HEK293 (cell line): ENCODE results near the gene VMO1.

Experiments
- CTCF ChIP-seq: fragments of 450-650 bp; formaldehyde crosslinking; IDR thresholded peaks from 2 replicates; pipeline ENCODE4 v1.5.1; 2016; ENCODE audit warnings: missing biosample characterization, missing genetic modification characterization
- GLIS2 ChIP-seq: fragments of 450-650 bp; formaldehyde crosslinking; IDR thresholded peaks from 2 replicates; pipeline ENCODE4 v1.5.1; 2016; ENCODE audit warnings: missing biosample characterization, missing genetic modification characterization
- PRDM1 ChIP-seq: fragments of 450-650 bp; formaldehyde crosslinking; IDR thresholded peaks from 2 replicates; pipeline ENCODE4; 2016; ENCODE audit warnings: missing biosample characterization, missing genetic modification characterization
- SP7 ChIP-seq: fragments of 450-650 bp; formaldehyde crosslinking; IDR thresholded peaks from 2 replicates; pipeline ENCODE4 v1.5.1; 2016; ENCODE audit warnings: missing biosample characterization, missing genetic modification characterization
- TSHZ1 ChIP-seq: fragments of 450-650 bp; formaldehyde crosslinking; IDR thresholded peaks from 2 replicates; pipeline ENCODE4 v1.5.1; 2016; ENCODE audit warnings: missing biosample characterization, missing genetic modification characterization, borderline replicate concordance
- ZBTB21 ChIP-seq: fragments of 450-650 bp; formaldehyde crosslinking; IDR thresholded peaks from 2 replicates; pipeline ENCODE4 v1.5.1; 2017; ENCODE audit warnings: missing biosample characterization, missing genetic modification characterization
- ZBTB44 ChIP-seq: fragments of 450-650 bp; IDR thresholded peaks from 2 replicates; pipeline ENCODE4 v1.5.1; 2018; ENCODE audit warnings: missing biosample characterization, mild to moderate bottlenecking, missing genetic modification characterization
- ZFHX2 ChIP-seq: fragments of 450-650 bp; formaldehyde crosslinking; conservative IDR thresholded peaks from 2 replicates; pipeline ENCODE4 v1.5.1; 2016; ENCODE audit warnings: missing biosample characterization, missing genetic modification characterization
- ZNF266 ChIP-seq: fragments of 450-650 bp; formaldehyde crosslinking; IDR thresholded peaks from 2 replicates; pipeline ENCODE4 v1.5.1; 2016; ENCODE audit warnings: missing biosample characterization, missing genetic modification characterization, low read depth
- ZNF362 ChIP-seq: fragments of 450-650 bp; formaldehyde crosslinking; IDR thresholded peaks from 2 replicates; pipeline ENCODE4 v1.5.1; 2016; ENCODE audit warnings: missing biosample characterization, missing genetic modification characterization
- ZNF366 ChIP-seq: fragments of 450-650 bp; formaldehyde crosslinking; conservative IDR thresholded peaks from 2 replicates; pipeline ENCODE4 v1.5.1; 2016; ENCODE audit warnings: missing biosample characterization, missing genetic modification characterization
- ZNF37A ChIP-seq: fragments of 450-650 bp; IDR thresholded peaks from 2 replicates; pipeline ENCODE4 v1.5.1; 2018; ENCODE audit warnings: missing biosample characterization, missing genetic modification characterization
- ZNF391 ChIP-seq: fragments of 450-650 bp; formaldehyde crosslinking; IDR thresholded peaks from 2 replicates; pipeline ENCODE4 v1.5.1; 2016; ENCODE audit warnings: low read depth, missing biosample characterization, missing genetic modification characterization, borderline replicate concordance
- ZNF433 ChIP-seq: fragments of 450-650 bp; formaldehyde crosslinking; IDR thresholded peaks from 2 replicates; pipeline ENCODE4 v1.5.1; 2016; ENCODE audit warnings: missing biosample characterization, missing genetic modification characterization, low read depth
- ZNF501 ChIP-seq: fragments of 450-650 bp; formaldehyde crosslinking; IDR thresholded peaks from 2 replicates; pipeline ENCODE4 v1.5.1; 2016; ENCODE audit warnings: missing biosample characterization, missing genetic modification characterization
- ZNF513 ChIP-seq: fragments of 450-650 bp; IDR thresholded peaks from 2 replicates; pipeline ENCODE4 v1.5.1; 2018; ENCODE audit warnings: missing biosample characterization, missing genetic modification characterization
- ZNF530 ChIP-seq: fragments of 450-650 bp; formaldehyde crosslinking; IDR thresholded peaks from 2 replicates; pipeline ENCODE4 v1.5.1; 2016; ENCODE audit warnings: low read depth, missing biosample characterization, missing genetic modification characterization
- ZNF596 ChIP-seq: fragments of 450-650 bp; IDR thresholded peaks from 2 replicates; pipeline ENCODE4 v1.5.0; 2018; ENCODE audit warnings: missing biosample characterization, mild to moderate bottlenecking, missing genetic modification characterization, moderate library complexity
- ZNF600 ChIP-seq: fragments of 450-650 bp; formaldehyde crosslinking; IDR thresholded peaks from 2 replicates; pipeline ENCODE4 v1.5.1; 2016; ENCODE audit warnings: missing biosample characterization, missing genetic modification characterization
- ZNF610 ChIP-seq: fragments of 450-650 bp; formaldehyde crosslinking; IDR thresholded peaks from 2 replicates; pipeline ENCODE4 v1.5.1; 2016; ENCODE audit warnings: missing biosample characterization, missing genetic modification characterization, borderline replicate concordance
- ZNF624 ChIP-seq: fragments of 450-650 bp; formaldehyde crosslinking; IDR thresholded peaks from 2 replicates; pipeline ENCODE4 v1.5.1; 2017; ENCODE audit warnings: missing biosample characterization, missing genetic modification characterization
- ZNF626 ChIP-seq: fragments of 450-650 bp; sonication (Bioruptor Pico); formaldehyde crosslinking; IDR thresholded peaks from 2 replicates; pipeline ENCODE4 v1.5.1; 2018; ENCODE audit warnings: missing biosample characterization, missing genetic modification characterization, inconsistent platforms
- ZNF639 ChIP-seq: fragments of 450-650 bp; formaldehyde crosslinking; IDR thresholded peaks from 2 replicates; pipeline ENCODE4 v1.5.1; 2016; ENCODE audit warnings: missing biosample characterization, missing genetic modification characterization
- ZNF692 ChIP-seq: fragments of 450-650 bp; formaldehyde crosslinking; IDR thresholded peaks from 2 replicates; pipeline ENCODE4 v1.5.1; 2016; ENCODE audit warnings: missing biosample characterization, missing genetic modification characterization
- ZNF776 ChIP-seq: fragments of 450-650 bp; formaldehyde crosslinking; IDR thresholded peaks from 2 replicates; pipeline ENCODE4 v1.5.0; 2017; ENCODE audit warnings: missing biosample characterization, missing genetic modification characterization, borderline replicate concordance

The VMO1 gene

GRCh38 chr17:4789951-4790704 lies 4.0 kb upstream of the VMO1 start (continued):
- TF ChIP-seq ZBTB21 (tag by site-specific recombination) (peak; percentile 95), ZNF692 (tag by site-specific recombination) (peak; percentile 72; the same call in 1 of the 2 replicates), ZNF626 (tag by site-specific recombination) (no peak; the same call in 1 of the 2 replicates), TSHZ1 (tag by site-specific recombination) (peak; percentile 17; the same call in 1 of the 2 replicates), ZNF366 (peak; percentile 96), ZNF776 (tag by site-specific recombination) (no peak), ZNF37A (tag by site-specific recombination) (no peak; the same call in 1 of the 2 replicates), ZNF596 (peak; percentile 51; the same call in 1 of the 2 replicates), ZNF433 (tag by site-specific recombination) (no peak), ZNF639 (0 out of 2 replicates have a peak, but pooled peaks have one; percentile 27), ZNF600 (tag by site-specific recombination) (peak; percentile 76), ZNF391 (tag by site-specific recombination) (0 out of 2 replicates have a peak, but pooled peaks have one; percentile 27), ZNF501 (tag by site-specific recombination) (peak; percentile 48; the same call in 1 of the 2 replicates), ZNF624 (tag by site-specific recombination) (no peak), ZNF266 (tag by site-specific recombination) (no peak), ZNF362 (tag by site-specific recombination) (peak; percentile 93), ZNF530 (tag by site-specific recombination) (no peak), ZNF513 (peak; percentile 34; the same call in 1 of the 2 replicates), CTCF (tag by site-specific recombination) (peak; percentile 92), PRDM1 (tag by site-specific recombination) (peak; percentile 50; the same call in 1 of the 2 replicates), ZBTB44 (peak; percentile 45; the same call in 1 of the 2 replicates), GLIS2 (tag by site-specific recombination) (0 out of 2 replicates have a peak, but pooled peaks have one; percentile 77), SP7 (0 out of 2 replicates have a peak, but pooled peaks have one; percentile 3), ZFHX2 (peak; percentile 42), ZNF610 (tag by site-specific recombination) (0 out of 2 replicates have a peak, but pooled peaks have one; percentile 42)
